SK-N-DZ (cell line): Measurements from ENCODE around the gene ALDH16A1.

ENCODE experiments used
- DNase-seq: peaks from one replicate; pipeline ENCODE4 v3.0.0-alpha.2; 2015; ENCODE audit warnings: low spot score

Gene ALDH16A1

DNA sequence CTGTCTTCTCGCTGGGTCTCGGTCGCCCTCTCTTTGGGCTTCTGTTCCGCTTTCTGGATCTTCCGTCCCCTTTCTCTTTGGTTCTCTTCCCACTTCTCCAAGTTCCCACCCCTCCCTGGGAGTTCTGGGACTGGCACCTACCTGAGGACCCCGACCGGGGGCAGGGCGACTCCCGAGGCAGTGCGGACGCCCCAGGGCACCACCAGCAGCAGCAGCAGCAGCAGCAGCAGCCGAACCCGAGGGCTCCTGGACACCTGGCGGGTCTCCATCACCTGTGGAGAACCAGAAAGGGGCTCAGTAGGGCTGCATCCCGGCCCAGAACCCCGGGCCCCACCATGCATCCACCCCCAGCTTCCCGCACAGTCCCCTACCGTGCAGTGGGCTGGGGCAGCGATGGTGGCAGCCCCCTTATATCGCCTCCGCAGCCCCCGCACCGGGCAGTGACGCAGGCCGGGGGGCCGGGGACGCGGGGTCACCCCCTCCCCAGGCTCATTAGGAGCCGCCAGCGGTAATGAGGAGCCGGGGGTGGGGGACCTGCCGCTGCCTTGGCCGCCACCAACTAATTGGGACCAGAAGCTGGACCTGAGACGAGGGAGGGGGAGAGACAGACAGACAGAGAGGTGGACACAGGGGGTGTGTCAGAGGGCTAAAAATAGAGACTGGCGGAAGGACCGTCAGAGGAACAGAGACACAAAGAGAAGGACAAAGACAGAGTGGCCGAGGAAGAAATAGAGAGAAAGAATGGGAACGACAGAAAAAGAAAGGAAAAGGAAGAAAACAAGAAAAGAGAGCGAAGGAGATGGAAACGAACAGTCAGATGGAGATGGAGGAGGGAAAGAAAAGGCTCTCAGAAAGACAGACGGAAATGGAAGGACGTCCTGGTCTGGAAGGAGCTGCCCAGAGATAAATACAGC is 29.7 kb upstream of the ALDH16A1 start, which contains the start of gene PTH2:
Gene PTH2, minus strand, starts transcription at position 371 of the 914 bp plus-strand sequence. Its CDS starts 102 bp downstream, at position 269.
- no peak for DNase-seq

DNA sequence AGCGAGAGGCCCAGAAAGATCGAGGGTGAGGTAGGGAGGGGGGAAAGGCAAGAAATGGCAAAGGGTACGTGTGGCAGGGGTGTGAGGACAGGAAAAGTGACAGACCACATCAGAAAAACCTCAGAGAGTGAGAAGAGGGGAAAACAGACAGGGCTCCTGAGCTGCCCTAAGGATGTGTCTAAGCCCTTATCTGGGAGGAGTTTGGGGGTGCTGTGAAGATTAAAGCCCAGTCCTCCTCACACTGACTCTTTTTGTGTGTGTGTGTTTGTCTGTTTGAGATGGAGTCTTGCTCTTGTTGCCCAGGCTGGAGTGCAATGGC is 29.1 kb upstream of the ALDH16A1 start:
- no peak for DNase-seq

DNA sequence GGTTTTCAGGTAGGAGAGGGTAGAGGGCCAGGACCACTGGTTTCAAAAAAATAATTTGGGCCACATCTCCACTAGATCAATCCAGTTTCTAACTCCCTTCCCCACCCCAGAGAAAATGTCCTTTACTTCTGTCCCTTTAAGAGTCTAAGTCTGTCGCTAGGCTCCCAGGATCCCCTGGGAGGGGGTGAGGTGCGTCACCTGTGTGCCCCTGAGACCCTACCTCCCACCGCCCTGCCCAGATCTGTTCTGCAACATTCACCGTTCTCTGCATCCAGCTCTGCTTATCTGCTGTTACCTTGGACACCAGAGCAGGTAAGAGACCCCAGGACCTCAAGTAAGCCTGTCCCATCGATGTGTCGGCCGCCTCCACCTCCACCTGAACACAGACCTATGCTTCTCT is 27.8 kb upstream of the ALDH16A1 start, which contains the start of gene GFY:
Gene GFY, plus strand, starts transcription at position 211 of the 400 bp plus-strand sequence. CDS start 1,043 bp downstream, outside the sequence.
- DNase-seq: no peak

DNA sequence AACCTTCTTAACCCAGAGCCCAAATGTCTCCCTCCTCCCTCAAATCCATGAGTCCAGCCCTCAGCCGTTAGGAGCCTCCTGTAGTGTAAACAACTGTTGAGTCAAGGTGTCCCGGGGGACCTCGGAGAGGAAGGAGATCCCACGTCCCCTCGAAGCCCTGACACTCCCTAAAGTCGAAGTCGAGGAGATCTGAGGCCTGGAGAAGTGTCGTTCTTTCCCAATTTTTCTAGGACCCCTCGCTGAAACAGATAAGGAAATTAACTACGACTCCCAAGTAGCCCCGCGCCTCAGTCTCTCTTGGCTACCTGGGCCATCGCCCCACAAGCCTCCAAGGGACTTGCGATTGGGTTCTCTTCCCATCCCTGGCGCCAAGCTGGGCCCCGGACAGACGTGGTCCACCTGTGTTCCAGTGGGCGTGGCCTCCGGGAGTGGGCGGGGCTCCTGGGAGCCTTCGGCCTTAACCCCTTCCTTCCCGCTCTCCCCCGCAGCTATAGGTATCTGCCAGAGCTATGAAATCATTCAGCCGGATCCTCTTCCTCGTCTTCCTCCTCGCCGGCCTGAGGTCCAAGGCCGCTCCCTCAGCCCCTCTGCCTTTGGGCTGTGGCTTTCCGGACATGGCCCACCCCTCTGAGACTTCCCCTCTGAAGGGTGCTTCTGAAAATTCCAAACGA is 27.0 kb upstream of the ALDH16A1 start:
- no peak for DNase-seq

DNA sequence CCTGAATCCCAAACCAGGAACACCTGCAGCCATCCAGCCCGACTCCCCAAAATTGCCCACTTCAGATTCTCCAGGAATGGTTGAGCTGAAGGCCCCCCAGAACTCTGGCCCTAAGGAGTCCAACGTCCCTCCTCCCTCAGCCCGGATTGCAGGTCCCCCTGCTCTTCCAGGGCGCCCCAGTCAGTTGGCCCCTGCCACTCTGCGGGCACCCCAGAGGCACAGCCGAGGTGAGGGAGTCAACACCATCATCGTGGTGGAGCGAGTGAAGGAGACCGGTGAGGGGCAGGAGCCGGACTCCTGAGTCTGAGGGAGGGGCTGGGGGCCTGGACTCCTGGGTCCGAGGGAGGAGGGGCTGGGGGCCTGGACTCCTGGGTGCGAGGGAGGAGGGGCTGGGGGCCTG is 25.7 kb upstream of the ALDH16A1 start:
- no peak for DNase-seq

DNA sequence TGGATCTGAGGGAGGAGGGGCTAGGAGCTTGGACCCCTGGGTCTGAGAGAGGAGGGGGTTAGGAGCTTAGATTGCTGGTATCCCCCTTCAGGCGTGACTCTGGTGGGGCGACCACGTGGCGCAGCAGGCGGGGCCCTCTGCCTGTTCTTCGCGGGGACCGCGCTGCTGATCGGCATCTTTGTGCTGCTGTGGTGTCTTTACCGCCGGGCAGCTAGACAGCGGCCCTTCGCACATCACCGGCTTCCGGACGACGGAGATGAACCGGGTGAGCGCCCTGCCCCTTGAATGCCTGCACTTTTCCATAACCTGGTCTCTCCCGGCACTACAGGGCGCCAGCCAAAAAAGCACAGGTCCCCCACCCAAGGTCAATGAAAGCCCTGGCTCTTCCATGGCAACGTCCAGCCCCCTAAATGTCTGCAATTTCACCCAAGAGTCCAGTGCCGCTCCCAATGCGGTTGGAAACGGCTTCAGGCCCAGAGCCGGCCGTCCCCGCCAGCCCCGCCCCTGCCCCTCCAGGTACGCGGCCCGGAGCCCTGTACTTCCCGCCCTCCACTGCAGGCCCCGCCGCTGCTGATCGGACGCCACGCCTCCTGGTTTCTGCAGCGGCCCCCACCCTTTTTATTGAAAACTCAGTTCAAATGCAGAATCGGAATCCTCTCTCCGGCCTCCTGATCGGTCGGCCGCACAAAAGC is 25.0 kb upstream of the ALDH16A1 start:
- no peak for DNase-seq

DNA sequence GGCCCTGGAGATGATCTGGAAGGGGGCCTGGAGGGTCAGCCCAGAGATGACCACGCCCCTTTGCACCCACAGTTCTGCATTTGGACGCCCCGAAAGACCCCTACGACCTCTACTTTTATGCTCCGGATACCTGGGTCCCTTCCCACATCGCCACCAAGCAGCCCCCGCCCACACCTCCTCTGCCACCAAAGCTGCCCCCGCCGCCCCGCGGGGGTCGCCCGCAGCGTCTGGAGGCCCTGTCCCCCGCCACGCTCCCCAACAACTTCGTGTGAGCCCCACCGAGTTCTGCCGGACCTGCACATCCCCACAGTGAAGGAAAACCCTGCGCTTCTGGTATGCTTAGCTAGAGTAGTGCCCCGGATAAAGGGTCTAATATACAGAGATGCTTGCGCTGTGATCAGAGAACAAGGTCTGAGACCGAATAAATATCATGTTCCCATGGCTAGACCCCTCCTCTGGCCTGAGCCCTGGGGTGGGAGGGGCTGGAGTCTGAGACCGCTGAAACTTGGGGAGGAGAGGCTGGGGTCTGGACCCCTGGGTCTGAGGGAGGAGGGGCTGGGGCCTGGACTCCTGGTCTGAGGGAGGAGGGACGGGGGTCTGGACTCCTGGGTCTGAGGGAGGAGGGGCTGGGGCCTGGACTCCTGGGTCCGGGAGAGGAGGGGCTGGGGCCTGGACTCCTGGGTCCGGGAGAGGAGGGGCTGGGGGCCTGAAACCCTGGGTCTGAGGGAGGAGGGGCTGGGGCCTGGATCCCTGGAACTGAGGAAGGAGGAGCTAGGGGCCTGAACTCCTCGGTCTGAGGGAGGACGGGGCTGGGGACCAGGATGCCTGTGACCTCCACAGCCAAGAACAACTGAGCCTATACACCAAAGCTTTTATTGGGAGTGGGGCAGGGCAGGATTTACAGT is 24.2 kb upstream of the ALDH16A1 start:
- no peak for DNase-seq

DNA sequence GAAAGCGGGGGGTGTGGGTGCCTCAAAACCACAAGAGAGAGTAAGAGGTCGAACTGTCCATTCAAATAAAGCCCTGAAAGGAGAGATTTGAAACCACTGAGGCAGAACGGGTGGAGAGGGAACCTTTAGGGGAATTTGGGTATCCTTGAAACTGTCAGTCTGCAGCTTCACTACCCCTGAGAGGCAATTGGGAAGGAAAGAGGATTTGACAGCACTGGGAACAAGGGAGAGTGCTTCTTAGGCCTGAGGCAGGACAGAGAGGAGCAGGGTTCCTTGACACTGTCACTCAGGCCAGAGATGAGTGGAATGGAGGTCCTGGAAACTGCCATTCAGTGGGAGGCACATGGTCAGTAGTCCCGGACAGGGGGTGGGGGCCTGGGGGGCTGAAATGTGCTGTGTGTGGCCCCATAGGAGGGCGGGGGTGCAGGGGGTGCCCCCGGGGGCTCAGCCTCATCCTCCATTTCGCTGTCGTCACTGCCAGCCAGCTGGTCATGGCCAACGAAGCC is 22.8 kb upstream of the ALDH16A1 start:
- no peak for DNase-seq

DNA sequence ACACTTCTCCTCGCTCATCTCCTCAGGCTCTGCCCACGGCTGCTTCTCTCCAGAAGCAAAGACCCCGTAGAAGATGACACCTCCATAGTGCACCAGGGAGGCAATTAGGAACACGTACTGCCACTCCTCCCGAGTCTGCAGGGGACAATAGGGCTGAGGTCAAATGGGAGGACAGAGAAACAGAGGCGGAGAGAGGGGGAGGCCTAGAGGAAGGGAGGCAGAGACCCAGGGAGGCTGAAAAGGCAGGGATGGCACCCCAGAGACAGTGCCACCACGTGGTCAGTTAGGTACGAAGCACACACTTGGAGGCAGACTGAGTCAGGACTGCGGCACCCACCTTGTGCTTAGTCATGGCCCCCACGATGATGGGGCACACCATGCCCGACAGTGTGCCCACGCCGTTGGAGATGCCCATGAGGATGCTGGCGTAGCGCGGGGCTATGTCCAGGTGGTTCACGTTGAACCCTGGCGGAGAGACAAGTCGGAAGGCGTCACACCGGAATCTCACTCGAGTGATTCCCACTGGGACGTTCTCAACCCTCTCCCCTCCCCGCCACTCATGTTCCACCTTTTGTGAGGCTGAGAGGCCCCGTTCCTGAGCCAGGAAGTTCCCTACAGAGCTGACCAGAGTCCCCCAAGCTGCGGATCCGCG is 22.2 kb upstream of the ALDH16A1 start:
- no peak for DNase-seq

DNA sequence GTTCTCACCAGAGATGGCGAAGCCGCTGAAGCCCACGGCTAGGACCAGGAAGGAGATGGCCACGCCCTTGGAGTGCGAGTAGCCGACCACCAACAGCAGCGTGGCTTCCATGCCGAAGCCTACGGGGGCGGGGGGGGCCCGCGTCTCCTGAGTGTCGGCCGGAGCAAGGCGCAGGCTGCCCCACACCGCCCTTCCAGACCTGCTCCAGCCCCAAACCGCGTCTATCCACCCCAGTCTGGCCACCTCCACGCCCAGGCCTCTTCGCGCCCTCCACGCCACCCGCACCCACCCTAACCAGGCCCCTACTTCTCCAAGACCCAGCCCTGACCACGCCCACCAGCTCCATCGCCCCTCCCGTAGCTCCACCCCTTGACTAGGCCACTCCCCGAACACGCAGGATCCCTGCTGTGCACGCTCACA is 21.7 kb upstream of the ALDH16A1 start:
- DNase-seq: no peak

DNA sequence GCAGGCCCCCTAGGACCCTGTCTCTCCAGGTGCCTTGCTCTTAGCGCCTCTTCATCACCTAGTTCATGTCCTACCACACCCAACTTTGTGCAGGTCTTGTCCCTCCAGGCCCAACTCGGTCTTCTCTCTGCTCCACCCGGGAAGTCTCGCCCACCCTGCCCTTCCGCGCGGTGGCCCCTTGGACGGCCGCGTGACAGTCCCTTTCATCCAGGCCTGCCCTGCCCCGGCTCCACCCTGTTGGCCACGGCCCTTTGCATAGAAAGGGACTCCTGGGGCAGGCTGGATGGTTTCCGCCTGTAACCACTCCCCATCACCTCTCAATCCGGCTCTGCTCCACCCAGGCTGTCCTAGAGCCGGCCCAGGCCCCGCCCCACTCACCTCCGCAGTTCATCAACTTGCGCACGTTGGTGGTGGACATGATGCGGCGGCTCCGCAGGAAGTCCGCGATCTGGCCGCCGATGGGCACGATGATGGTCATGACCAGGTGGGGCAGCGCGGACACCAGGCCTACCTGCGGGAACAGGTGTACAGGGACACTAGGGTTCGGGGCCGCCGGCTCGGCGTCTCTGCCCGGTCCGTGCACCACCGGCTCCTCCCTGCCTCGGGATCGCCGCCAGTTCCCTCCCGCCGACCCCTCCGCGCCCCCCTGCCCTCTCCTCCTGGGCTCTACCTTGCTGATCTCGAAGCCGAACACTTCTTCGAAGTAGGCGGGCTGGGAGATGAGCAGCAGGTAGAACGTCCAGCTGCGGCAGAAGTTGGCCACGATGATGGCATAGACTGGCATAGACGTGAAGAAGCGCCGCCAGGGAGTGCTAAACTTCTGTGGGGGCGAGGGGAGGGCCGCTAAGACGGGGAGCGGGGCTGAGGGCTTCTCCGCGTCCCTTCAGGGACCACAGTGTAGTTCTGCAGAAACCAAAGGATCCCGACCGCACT is 20.6 kb upstream of the ALDH16A1 start:
- no peak for DNase-seq

DNA sequence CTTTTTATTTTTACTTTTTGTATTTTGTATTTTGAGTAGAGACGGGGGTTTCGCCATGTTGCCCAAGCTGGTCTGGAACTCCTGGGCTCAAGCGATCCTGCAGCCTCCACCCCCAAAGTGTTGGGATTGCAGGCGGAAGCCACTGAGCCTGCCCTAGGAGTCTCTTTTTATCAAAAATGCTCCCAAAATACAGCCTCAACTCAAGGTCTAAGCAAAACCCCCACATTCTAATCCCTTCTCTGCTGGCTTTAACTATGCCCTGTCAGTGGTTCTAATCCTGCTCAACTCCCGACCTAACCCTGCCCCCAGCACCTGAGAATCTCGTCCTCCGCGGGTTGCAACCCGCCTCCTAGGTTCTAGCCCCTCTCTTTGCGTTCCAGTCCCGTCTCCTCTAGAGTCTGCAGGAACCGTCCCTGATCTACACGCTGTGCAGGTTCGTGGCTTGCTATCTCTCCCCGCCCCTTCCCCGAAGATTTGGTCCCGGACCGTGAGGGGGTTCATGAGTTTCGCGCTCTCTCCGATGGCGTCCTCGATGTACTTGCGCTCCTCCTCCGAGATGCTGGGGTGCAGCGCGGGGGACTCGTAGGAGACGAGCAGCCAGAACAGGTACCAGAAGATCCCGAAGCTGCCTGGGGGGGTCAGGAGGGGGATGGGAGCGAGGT is 19.7 kb upstream of the ALDH16A1 start:
- DNase-seq: no peak

DNA sequence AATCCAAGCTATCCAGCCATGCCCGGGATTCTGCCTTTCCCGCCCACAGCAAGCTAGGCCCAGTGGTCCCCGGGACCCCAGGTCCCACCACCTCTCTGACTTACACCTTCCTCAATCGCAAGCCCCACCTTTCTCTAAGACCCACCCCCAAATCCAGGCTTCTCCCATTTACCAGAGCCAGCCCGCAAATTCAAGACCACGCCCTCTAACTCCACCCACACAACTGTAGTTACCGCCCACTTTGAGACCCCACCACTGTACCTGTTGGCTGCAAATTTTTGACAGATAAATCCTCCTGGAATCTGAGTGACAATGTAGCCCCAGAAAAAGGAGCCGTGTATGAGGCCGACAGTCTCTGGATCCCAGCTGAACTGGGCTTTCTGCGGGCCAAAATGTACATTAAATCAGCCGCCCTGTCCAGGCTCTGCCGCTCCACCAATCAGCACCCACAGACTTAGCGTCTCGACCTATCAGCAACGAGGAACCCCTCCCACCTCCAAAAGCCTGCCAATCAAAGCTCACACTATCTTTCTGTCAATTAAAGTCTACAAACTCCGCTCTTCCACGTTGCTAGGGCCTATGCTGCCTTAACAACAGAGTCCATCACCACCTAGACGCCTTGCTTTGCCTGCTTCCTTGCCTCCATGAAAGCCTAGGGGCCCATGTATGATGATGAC is 18.0 kb upstream of the ALDH16A1 start:
- DNase-seq: no peak

DNA sequence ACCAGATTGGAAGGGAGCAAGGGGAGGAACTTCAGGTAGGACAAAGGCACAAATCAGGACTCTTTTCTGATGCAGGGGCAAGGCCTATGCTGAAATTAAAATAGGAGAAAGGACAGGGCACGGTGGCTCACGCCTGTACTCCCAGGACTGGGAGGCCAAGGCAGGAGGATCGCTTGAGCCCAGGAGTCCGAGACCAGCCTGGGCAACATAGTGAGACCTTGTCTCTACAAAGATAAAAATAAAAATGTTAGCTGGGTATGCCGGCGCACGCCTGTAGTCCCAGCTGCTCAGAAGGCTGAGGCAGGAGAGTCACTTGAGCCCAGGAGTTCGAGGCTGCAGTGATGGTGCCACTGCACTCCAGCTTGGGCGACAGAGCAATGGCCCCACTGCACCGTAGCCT is 17.4 kb upstream of the ALDH16A1 start:
- DNase-seq: no peak

DNA sequence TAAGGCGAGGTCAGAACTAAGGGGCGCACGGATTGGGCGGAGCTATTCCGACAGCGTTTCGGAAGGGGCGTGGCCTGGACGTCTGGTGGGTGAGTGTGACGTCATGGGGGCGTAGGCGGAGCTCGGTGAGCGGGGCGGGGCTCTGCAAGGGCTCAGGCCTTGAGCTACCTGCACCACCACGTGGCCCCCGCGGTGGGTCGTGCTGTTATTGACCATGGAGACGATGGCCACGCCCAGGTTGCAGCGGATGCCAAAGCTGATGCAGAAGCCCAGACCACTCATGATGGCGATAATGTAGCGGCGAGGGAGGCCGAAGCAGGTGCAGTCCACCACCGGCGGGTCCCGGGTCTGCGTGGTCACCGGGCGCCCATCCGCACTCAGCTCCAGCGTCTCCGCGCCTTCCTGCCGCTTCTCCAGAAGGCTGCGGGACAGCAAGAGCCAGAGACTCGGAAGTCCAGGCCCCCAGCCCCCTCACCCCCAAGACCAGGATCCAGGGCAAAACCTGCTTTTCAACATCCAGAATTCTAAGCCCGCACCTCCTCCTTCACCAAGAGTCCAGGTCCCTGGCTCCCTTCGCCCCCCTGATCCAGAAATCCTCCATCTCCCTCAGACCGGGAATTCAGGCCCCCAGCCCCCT is 16.5 kb upstream of the ALDH16A1 start:
- no peak for DNase-seq

DNA sequence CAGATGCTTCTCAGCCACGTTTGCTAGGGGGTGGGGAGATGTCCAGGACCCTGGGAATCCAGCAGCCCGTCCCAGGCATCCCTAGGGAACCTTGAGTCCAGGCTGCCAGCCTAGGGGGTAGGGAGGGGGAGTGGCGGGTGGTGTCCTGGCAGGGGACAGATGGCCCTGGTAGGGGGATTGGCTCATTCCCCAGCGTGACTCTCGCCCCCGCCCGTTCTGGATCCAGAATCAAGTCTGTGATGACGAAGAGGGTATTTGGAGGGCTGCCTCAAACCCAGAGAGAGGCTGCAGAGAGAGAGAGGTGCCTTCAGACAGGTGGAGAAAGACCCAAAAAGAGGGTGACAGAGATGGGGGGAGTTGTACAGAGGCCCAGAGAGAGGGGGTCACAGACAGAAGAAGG is 15.8 kb upstream of the ALDH16A1 start:
- DNase-seq: no peak

DNA sequence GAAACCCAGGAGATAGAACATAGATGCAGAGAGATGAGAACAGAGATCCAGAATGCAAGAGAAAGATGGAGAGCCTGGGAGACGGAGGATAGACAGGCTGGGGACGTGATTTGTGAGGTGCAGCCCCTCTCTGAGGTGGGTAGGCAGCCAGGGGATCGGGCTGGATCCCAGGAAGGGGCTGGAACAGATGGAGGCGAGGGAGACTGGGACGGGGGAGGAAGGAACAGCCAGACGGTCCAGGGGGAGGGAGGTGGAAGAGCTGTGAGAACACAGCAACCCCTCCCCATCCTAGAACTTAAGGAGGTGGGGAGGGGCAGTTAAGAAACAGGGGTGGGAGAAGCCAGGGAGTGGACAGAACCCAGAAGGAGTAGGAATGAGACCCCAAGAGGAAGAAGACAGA is 14.8 kb upstream of the ALDH16A1 start:
- DNase-seq: no peak

DNA sequence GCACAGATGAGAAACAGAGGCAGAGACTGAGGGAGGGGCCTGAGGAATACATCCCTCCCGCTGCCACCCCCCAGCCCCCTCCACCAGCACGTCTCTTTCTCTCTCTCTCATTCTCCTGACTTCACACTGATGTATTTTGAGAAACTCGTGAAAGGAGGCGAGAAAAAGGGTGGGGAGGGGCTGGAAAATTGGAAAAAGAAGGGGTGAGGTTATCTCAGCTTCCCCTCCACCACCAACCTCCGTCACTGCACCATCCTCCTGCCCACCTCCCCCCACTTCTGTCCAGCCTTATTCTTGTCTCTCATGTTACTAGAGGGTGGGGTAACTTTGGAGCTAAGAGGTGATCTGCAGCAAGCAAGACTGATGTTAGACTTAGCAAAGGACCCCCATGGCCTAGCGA is 13.2 kb upstream of the ALDH16A1 start:
- DNase-seq: no peak
